Middle frontal gyrus (tissue), 1 donor: ENCODE data around the gene BIK.

Source experiments
- DNase-seq: peaks from one replicate; pipeline ENCODE4 v3.0.0-alpha.2; 2015; ENCODE audit warnings: low spot score; ENCODE audit errors: extremely low spot score

Gene BIK

DNA sequence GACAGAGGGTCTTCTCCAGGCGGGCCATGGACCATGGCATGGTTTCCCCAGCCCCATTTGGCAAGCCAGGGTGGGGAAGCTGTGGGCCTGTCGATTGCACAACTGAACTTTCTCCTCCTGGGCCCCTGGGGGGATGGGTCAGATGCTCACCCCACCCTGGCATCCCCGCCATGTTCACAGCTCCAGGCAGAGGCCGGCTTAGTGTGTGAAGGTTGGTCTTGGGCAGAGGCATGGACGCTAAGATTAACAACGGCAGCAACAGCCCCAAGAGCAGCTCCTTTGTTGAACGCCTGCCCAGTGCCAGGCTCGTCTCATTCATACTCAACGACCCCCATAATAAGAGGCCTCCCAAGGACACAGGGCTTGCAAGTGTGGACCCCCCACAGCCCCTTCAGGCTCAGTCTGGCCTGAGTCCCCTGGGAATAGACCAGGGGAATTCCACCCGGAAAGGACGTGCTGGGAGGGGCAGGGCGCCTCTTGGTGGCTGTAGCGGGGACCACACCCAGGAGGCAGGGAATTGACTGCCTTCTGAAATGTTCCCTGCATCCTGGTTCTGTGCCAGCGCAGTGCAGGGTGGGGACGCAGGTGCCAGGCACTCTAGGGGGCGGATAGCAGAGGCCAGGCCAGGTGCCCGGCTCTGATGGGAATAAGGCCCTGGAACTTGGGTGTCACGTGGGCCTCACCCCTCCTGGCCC, 49.1 kb downstream of the BIK start:
- DNase-seq: no peak

DNA sequence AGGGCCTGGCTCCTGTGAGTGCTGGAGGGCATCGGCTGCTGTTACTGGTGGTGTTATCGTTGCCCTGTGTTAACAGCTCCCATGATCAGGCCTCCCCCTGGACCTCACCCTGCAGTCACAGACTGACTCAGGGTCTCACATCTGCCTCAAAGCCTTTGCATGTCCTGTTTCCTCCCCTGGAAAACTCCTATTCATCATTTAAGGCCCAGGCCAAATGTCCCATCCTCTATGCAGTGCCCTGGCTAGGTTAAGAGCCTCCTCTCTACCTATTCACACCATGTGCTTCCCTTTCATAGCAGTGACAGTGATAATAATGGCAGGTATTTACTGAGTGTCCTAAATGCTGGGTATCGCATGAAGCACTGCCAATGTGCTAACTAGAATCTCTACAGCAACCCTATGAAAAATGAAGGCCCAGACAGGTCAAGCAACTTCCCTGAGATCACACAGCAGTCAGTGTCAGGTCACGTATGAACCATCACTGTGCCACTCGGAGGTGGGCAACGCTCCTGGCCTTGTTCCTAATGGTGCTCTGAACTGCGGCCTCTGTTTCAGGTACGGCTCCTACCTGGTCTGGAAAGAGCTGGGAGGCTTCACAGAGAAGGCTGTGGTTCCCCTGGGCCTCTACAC, 50.1 kb downstream of the BIK start:
- DNase-seq: no peak

DNA sequence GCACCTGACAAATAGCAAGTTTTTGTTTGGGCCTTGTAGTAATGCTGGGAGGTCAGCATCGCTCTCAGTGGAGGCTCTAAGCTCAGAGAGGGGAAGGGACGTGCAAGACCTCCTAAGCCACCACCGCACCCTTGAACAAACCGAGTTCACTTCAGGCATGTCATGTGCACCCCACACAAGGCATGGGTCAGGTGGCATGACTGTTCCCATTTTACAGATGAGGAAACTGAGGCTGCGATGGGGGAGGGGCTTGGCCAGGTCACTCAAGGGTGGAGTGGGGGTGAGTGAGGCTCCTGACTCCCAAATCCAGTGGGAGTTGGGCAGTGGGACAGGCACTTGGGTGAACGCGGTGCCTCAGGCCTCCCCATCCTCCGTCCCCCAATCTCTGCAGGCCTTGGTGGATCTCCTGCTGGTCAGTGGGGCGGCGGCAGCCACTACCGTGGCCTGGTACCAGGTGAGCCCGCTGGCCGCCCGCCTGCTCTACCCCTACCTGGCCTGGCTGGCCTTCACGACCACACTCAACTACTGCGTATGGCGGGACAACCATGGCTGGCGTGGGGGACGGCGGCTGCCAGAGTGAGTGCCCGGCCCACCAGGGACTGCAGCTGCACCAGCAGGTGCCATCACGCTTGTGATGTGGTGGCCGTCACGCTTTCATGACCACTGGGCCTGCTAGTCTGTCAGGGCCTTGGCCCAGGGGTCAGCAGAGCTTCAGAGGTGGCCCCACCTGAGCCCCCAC, 52.0 kb downstream of the BIK start:
- no peak for DNase-seq

DNA sequence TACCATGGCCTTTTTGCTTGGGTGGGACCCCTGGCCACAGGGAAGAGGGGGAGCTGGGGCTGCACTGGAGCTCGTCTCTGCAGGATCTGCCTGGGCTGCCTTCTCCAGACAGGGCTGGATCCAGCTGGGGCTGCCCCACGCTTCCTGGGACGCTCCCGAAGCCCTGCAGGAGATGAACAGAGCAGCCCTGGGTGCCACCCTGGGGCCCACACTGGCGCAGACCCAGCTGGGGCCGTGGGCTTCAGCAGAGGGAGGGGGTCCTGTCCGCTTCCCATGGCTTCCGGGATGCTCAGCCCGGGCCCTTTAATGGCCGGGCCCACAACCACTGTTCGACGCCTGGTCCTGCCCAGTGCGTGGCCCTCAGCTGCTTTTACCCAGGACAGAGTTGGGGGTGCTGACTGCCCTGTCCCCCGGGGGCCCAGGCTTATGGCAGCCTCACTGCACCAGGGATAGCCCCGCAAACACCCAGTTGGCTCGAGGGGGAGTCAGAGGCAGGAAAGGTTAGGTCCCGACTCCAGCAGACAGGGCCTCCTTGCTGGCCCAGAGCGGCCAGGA, 52.8 kb downstream of the BIK start:
- no peak for DNase-seq

DNA sequence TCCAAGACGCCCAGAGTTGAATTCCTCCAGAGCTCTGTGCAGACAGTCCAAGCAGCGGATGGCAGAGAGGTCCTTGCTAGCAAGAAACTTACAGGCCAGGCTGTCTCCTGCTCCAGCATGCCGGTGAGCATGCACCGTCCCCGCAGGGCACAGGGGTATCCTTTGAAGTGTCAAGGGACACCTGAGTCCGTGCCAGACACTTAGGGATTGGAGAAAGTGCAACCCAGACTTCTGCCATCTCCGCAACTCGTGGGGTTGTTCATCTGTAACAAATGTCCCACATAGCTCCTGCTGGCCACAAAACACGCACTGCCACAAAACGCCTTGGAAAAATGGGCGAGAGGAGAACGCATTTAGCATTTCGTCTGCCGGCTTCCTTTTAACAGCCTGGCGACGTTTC, 54.1 kb downstream of the BIK start:
- DNase-seq: no peak

- no peak for DNase-seq
These were observed 55.8 kb downstream of the BIK start for GRCh38 chr22:43166132-43166930.

DNA sequence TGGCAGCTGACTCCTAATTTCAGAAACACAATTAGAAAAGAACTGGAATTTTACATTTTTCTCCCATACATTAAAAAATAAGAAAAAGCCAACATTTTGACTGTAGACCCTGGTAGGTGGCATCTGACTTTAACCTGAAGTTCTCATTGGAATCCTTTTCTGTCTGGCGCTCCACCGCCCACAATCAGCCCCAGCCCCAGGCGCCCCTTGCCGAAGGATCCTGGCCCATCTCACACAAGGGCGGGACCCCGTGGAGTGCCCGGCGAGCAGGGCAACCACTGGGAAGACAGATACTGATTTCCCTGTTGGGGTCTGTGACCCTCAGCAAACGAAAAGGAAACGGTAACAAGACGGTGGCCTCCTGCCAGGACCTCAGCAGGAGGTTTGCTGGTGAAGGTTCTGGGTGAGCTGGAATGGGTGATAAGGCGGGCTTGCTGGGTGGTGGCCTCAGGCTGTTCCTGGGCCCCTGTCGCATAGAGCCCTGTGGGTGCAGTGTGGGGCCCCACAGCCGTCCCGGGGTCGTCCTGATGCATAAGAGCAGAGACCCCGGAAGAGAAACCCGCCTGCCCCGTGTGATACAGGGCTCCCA, 56.5 kb downstream of the BIK start:
- DNase-seq: no peak

DNA sequence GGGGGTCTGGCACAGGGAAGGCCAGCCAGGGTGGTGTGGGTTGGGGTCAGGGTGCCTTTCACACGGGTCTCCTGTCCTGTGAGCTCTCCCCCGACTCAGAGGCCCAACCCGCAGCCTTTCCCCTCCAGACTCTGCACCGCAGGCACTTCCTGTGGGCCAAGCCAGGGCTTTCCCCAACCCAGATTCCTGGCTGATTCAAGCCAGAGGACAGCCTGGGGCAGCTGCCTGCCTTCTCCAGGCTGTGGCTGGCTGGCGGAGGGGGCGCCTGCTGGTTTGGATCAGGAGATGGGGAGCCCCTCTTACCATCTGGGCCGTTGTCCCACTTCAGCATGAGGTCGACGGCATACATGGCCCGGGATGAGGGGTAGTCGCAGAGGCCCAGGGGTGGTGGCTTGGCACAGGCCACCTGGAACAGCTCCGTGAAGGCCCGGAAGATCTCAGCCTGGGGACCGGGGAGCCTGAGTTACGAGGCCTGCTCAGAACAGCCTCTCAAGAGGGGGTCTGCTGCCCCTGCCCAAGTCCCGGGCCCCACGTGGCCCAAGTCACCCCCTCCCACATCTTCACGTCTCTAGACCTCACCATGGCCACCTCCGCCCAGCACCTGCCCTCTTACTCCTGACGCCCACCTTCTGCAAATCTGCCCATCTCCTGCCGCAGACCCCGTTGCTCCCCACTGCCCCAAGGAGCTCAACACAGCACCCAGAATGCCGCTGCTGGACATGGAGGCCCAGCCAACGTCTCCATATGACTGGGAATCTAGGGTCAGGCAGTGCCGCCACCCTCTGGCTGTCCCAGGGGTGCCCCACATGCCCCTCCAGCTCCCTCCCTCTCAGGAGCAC, 58.1 kb downstream of the BIK start:
- no peak for DNase-seq

GRCh38 chr22:43169310-43170130, 59.0 kb downstream of the BIK start:
- DNase-seq: no peak

DNA sequence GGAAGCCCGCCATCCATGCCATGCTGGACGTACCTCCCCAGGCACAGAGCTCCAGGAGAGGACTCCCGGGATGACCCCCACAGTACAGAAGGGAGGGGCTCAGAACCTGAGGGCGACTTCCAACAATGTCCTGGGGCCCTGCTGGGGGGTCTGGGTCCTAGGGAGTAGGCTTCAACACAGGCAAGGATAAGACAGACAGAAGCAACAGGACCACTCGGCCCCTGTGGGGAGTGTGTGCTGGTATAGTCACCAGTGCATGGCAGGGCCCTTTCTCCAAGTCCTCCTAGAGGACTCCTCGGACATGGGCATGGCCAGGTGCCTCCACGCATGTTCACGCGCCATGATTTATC, 59.6 kb downstream of the BIK start:
- DNase-seq: no peak

DNA sequence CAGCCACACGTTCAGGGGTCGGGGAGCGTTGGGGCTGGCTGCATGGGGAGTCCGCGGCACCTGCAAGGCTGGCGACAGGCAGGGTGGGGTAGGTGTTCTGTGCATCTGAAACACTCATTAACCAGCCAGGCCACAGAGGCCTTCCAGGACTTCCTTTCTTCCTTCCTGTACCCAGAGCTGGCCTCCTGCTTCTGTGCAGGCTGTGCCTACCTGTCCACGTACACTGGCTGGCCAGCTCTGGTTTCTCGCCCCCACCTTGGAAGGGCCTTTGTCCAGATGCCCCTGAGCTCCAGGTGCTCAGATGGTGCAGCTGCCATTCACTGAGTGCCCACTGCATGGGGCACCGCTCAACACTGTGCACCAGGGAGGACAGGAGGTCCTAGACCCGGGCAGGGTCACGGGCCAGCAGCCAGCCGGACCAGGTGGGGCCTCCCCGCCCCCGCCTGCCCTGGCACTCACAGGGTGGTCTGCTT, 60.5 kb downstream of the BIK start:
- DNase-seq: no peak

DNA sequence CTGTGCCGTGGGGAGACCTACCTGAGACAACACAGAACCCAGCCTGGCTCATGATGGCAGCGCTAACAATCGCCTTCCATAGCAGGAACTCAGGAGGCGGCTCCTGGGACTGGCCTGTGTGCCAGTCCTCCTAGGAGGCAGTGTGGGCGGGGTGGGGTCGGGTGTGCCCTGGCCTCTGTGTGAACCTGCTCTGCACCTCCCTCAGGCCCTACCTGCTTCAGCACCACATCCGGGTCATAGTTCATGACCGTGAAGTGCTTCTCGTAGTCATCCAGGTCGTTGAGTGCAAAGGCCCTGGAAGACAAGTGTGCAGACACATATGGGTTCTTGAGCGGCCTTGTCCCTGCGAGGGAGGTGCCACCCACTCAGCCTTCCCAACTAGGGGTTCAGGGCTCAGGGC, 61.1 kb downstream of the BIK start:
- DNase-seq: no peak

- DNase-seq: no peak
These were observed 61.6 kb downstream of the BIK start for GRCh38 chr22:43172191-43172590.

- DNase-seq: no peak
These were observed 63.0 kb downstream of the BIK start for GRCh38 chr22:43173566-43173965.

GRCh38 chr22:43173976-43174720, 63.6 kb downstream of the BIK start:
- no peak for DNase-seq

DNA sequence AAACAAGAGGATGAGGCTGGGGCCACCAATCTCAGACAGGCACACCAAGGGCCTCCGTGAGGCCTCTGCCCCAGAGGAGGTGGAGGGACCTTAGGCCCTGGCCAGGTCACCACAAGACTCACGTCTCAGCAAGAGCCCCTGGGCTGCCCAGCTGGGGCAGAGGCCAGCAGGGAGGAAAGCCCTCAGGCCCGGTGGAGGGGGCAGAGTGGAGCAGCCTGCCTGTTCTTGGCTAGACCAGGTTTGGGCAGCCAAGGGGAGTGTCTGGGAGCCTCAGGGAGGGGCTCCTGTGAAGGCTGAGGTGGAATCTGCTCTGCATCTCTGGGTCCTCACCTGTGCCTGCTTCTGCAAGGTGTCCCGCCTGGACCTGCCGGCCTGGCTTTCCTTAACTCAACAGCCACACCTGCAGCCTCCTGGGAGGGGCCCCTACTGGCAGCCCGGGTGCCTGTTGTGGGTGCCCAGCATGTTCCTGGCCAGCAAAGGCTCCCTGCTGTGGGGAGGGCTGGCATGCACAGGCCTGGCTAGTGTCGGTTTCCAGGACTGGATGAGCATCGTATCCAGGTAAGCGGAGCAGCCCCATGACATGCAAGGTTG, 64.5 kb downstream of the BIK start:
- DNase-seq: no peak

- DNase-seq: no peak
These were observed 65.5 kb downstream of the BIK start for GRCh38 chr22:43176090-43176489.

DNA sequence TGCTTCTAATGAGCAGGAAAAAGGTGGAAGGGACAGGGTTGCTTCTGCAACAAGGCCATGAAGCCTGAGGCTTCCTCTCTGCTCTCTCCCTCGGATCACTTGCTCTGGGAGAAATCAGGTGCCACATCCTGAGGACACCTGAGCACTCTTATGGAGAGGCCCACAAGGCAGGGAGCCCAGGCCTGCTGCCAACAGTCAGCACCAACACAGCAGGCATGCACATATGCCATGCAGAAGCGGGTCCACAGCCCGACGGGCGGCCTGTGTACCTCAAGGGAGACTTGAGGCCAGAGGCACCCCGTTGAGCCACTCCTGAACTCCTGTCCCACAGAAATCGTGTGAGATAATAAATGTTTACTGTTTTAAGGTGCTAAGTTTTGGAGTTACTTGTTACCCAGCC, 66.9 kb downstream of the BIK start:
- DNase-seq: no peak
